Measurements from ENCODE around the gene CFAP74.

GRCh38 chr1:1945782-1946393, 57.7 kb downstream of the CFAP74 start:
- TF ChIP-seq GATA2 (IDR thresholded peaks at IDR 0.05; ENCODE audit: low read depth, low read length) (no peak), GATA3 (IDR thresholded peaks at IDR 0.05; ENCODE audit: low read depth, low read length) (no peak)
